HepG2 (cell line): ENCODE data around the gene TMEM108.

Source experiments
- ARID3A ChIP-seq: IDR thresholded peaks from 2 replicates; pipeline ENCODE4 v1.6.1; 2012; ENCODE audit warnings: low read depth, low read length, improper control_type of control experiment
- CTCF ChIP-seq: sonication (generic); formaldehyde crosslinking; IDR thresholded peaks from 2 replicates; pipeline ENCODE4 v1.5.0; 2020; ENCODE audit warnings: mild to moderate bottlenecking, missing genetic modification reagents, moderate library complexity
- DPF2 ChIP-seq: sonication (generic); formaldehyde crosslinking; IDR thresholded peaks from 2 replicates; pipeline ENCODE4 v1.4.0; 2020; ENCODE audit warnings: mild to moderate bottlenecking, low read depth, missing genetic modification reagents, borderline replicate concordance
- ELF4 ChIP-seq: sonication (generic); formaldehyde crosslinking; IDR thresholded peaks from 2 replicates; pipeline ENCODE4 v1.5.0; 2020; ENCODE audit warnings: missing genetic modification reagents, mild to moderate bottlenecking, moderate library complexity, borderline replicate concordance
- HDAC6 ChIP-seq: fragments of 200-600 bp; sonication (generic); IDR thresholded peaks from 2 replicates; pipeline ENCODE4 v1.7.0; 2017; ENCODE audit warnings: mild to moderate bottlenecking, antibody characterized with exemption, low read length, low read depth
- RNF2 ChIP-seq: fragments of 450-650 bp; conservative IDR thresholded peaks from 2 replicates; pipeline ENCODE4 v1.6.1; 2016; ENCODE audit warnings: low read depth
- ZNF430 ChIP-seq: sonication (generic); formaldehyde crosslinking; IDR thresholded peaks from 2 replicates; pipeline ENCODE4 v1.9.0; 2021; ENCODE audit warnings: mild to moderate bottlenecking, missing genetic modification reagents
- ZNF766 ChIP-seq: sonication (generic); formaldehyde crosslinking; IDR thresholded peaks from 2 replicates; pipeline ENCODE4 v1.5.0; 2020; ENCODE audit warnings: missing genetic modification reagents, borderline replicate concordance
- TF ChIP-seq, protein P1 (sequence below): IDR thresholded peaks from 2 replicates; pipeline ENCODE4 v1.6.1; 2016; ENCODE audit warnings: low read depth, borderline replicate concordance
- TF ChIP-seq, protein P2 (sequence below): sonication (generic); formaldehyde crosslinking; IDR thresholded peaks from 2 replicates; pipeline ENCODE4 v1.9.0; 2021; ENCODE audit warnings: missing genetic modification reagents, borderline replicate concordance

- TF ChIP-seq RNF2 (no peak), ELF4 (CRISPR knock-in tag) (no peak), ZNF430 (CRISPR knock-in tag) (no peak), HDAC6 (no peak), DPF2 (CRISPR knock-in tag) (no peak), ZNF766 (CRISPR knock-in tag) (no peak), CTCF (CRISPR knock-in tag) (no peak), ARID3A (no peak)
- TF ChIP-seq, protein P1, sequence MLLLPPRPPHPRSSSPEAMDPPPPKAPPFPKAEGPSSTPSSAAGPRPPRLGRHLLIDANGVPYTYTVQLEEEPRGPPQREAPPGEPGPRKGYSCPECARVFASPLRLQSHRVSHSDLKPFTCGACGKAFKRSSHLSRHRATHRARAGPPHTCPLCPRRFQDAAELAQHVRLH: no peak
- TF ChIP-seq, protein P2, sequence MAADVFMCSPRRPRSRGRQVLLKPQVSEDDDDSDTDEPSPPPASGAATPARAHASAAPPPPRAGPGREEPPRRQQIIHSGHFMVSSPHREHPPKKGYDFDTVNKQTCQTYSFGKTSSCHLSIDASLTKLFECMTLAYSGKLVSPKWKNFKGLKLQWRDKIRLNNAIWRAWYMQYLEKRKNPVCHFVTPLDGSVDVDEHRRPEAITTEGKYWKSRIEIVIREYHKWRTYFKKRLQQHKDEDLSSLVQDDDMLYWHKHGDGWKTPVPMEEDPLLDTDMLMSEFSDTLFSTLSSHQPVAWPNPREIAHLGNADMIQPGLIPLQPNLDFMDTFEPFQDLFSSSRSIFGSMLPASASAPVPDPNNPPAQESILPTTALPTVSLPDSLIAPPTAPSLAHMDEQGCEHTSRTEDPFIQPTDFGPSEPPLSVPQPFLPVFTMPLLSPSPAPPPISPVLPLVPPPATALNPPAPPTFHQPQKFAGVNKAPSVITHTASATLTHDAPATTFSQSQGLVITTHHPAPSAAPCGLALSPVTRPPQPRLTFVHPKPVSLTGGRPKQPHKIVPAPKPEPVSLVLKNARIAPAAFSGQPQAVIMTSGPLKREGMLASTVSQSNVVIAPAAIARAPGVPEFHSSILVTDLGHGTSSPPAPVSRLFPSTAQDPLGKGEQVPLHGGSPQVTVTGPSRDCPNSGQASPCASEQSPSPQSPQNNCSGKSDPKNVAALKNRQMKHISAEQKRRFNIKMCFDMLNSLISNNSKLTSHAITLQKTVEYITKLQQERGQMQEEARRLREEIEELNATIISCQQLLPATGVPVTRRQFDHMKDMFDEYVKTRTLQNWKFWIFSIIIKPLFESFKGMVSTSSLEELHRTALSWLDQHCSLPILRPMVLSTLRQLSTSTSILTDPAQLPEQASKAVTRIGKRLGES (CRISPR knock-in tag): no peak
These were observed 30.6 kb upstream of the TMEM108 start for GRCh38 chr3:133007601-133008000.
